Testis (tissue), 3 donors: Measurements from ENCODE around the gene C22orf23. TPM values are rescaled to one million over a fixed set of nuclear protein-coding genes. Genes with fewer than 3 reads are reported as not detected.
A peak's percentile ranks its signal among the peaks of the same experiment; 100 is the strongest.
"Not testable (repeated sequence)": the region's sequence is repeated elsewhere in the genome, so short reads cannot be mapped to it uniquely, and the experiment has no call there.

Source experiments
- DNase-seq: peaks from one replicate; pipeline ENCODE4 v3.0.0-alpha.2; 2019
- H3K27ac ChIP-seq, 2 donors: fragments of 200-600 bp; sonication (generic); one replicate each; pipeline ENCODE4 v1.5.1; 2019
- H3K27me3 ChIP-seq: fragments of 200-600 bp; sonication (generic); one replicate; pipeline ENCODE4 v1.5.1; 2019
- H3K36me3 ChIP-seq: fragments of 200-600 bp; sonication (generic); one replicate; pipeline ENCODE4 v1.5.1; 2017; ENCODE audit warnings: low read depth; ENCODE audit errors: missing control alignments
- H3K4me1 ChIP-seq: fragments of 200-600 bp; sonication (generic); one replicate; pipeline ENCODE4 v1.5.1; 2019
- H3K4me3 ChIP-seq, 2 donors: fragments of 200-600 bp; sonication (generic); one replicate each; pipeline ENCODE4 v1.5.1; 2017 to 2019
- H3K9me3 ChIP-seq: fragments of 200-600 bp; sonication (generic); one replicate; pipeline ENCODE4 v1.5.1; 2017
- POLR2A ChIP-seq: fragments of 450-650 bp; IDR thresholded peaks from one replicate; pipeline ENCODE4 v1.6.1; 2017; ENCODE audit warnings: antibody characterized with exemption, mild to moderate bottlenecking, moderate library complexity
- WGBS, 2 donors: methylation state at CpG; one replicate each; pipeline ENCODE4 v1.1.5; 2018; 5-methylcytosine and 5-hydroxymethylcytosine counted together
- intact Hi-C: fragments of 100-400 bp; cut with DNase I; formaldehyde crosslinking; loops from one replicate; pipeline ENCODE4 v1.15.1; 2023; ENCODE audit warnings: low total_unique reads
- polyA plus RNA-seq: library from polyadenylated mRNA; stranded (reverse); fragments of 350-450 nt; fragmentation: Illumina TruSeq; extraction: RNeasy Lipid Tissue Mini Kit (QIAGEN cat#74804); gene quantifications from one replicate; pipeline ENCODE4 v1.2.3, GENCODE V29; 2014; ENCODE audit warnings: low read depth, low replicate concordance; ENCODE audit not compliant: insufficient read depth
- total RNA-seq, 2 donors: library from RNA; depleted of rRNA; stranded (reverse); fragments of >200 nt; gene quantifications; one replicate each; pipeline ENCODE4 v1.2.3, GENCODE V29; 2016
- TF ChIP-seq, protein P1 (sequence below), 3 experiments: fragments of 450-650 bp in 2 of 3; fragments of 200-600 bp in 1 of 3; sonication (generic) in 1 of 3; IDR thresholded peaks; one replicate each; pipeline ENCODE4 v1.5.1; 2016 to 2019; ENCODE audit warnings: antibody characterized with exemption in 3 of 3, mild to moderate bottlenecking in 2 of 3, moderate library complexity in 1 of 3

C22orf23 gene
- total and polyA plus RNA-seq, 3 donors from 2014 or later: 50.9 to 241 (median 70.9) TPM

DNA sequence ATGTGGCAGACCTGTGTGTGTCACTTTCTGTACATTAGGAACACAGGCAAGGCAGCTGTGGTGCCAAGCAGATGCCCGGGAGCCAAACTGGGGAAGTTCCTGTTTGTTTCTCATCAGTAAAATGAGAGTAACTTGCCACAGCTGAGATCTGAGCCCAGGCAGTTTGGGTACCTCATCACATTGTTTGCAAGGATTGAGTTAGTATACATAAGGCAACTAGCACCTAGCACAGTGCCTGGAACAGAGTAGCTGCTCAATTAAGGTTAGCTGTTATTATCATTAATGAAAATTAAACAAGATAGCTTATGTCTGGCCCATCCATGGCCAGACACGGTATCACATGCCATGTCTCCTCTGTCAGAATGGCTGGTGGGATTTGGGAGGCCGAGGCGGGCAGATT is 23.1 kb upstream of the C22orf23 start:
- intact Hi-C loops: no loop called here

DNA sequence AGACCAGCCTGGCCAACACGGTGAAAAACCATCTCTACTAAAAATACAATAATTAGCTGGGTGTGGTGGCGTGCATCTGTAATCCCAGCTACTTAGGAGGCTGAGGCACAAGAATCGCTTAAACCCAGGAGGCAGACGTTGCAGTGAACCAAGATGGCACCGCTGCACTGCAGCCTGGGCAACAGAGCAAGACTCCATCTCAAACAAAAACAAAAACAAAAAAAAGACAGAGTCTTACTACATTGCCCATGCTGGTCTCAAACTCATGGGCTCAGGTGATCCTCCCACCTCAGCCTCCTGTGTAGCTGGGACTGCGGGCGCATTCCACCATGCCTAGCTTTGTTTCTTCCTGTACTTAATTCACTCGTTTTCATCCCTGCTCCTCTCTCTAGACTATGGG is 22.6 kb upstream of the C22orf23 start:
- H3K4me1 ChIP-seq, intact Hi-C loops, H3K4me3 ChIP-seq, DNase-seq, H3K27ac ChIP-seq, H3K9me3 ChIP-seq, H3K27me3 ChIP-seq, H3K36me3 ChIP-seq: not testable (repeated sequence)
- 90 to 95% methylated on average over 8 of the region's 8 CpGs for WGBS, 2 donors

More for the DNA sequence above, 23.1 kb upstream of the C22orf23 start:
- no peak overlapping the region for H3K27ac ChIP-seq
- no peaks in the 10 kb centered on the region for H3K36me3 ChIP-seq
- TF ChIP-seq, protein P1, sequence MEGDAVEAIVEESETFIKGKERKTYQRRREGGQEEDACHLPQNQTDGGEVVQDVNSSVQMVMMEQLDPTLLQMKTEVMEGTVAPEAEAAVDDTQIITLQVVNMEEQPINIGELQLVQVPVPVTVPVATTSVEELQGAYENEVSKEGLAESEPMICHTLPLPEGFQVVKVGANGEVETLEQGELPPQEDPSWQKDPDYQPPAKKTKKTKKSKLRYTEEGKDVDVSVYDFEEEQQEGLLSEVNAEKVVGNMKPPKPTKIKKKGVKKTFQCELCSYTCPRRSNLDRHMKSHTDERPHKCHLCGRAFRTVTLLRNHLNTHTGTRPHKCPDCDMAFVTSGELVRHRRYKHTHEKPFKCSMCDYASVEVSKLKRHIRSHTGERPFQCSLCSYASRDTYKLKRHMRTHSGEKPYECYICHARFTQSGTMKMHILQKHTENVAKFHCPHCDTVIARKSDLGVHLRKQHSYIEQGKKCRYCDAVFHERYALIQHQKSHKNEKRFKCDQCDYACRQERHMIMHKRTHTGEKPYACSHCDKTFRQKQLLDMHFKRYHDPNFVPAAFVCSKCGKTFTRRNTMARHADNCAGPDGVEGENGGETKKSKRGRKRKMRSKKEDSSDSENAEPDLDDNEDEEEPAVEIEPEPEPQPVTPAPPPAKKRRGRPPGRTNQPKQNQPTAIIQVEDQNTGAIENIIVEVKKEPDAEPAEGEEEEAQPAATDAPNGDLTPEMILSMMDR (IDR thresholded peaks at IDR 0.05): no peak
- TF ChIP-seq POLR2A: no peak
- H3K4me1 ChIP-seq: peaks cover 6% of the 10 kb centered on the region
- no peak overlapping the region for H3K4me3 ChIP-seq
- no peaks in the 10 kb centered on the region for H3K9me3 ChIP-seq
- H3K27me3 ChIP-seq: no peaks in the 10 kb centered on the region
- DNase-seq: no peak
- 93% methylated on average over 4 of the region's 4 CpGs for WGBS, 2 donors

DNA sequence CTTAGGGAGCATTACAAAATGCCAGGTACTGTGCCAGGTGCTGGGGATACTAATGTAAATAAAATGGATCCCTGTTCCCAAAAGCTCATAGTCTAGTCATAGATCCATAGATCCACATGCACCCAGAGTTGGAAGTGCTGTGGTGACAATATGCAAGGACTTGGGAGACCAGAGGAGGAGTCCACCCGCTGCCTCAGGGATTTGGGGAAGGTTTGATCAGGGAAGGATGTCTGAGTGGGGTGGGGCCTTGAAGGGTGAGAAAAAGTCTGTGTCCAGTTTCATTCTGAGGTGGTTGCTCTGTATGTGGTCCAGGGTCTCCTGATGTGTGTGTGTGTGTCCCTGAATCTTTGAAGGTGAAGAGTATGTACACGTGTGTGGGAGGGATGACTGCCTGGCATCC is 21.8 kb upstream of the C22orf23 start:
- intact Hi-C loops: no loop called here
- 76 to 94% methylated on average over 2 of the region's 2 CpGs for WGBS, 2 donors
- no peaks in the 10 kb centered on the region for H3K36me3 ChIP-seq
- H3K4me1 ChIP-seq: peaks cover 6% of the 10 kb centered on the region
- DNase-seq: no peak
- H3K9me3 ChIP-seq: no peaks in the 10 kb centered on the region
- H3K27me3 ChIP-seq: no peaks in the 10 kb centered on the region
- H3K27ac ChIP-seq: no peak overlapping the region
- TF ChIP-seq, protein P1 (IDR thresholded peaks at IDR 0.05): no peak
- H3K4me3 ChIP-seq: no peak overlapping the region

DNA sequence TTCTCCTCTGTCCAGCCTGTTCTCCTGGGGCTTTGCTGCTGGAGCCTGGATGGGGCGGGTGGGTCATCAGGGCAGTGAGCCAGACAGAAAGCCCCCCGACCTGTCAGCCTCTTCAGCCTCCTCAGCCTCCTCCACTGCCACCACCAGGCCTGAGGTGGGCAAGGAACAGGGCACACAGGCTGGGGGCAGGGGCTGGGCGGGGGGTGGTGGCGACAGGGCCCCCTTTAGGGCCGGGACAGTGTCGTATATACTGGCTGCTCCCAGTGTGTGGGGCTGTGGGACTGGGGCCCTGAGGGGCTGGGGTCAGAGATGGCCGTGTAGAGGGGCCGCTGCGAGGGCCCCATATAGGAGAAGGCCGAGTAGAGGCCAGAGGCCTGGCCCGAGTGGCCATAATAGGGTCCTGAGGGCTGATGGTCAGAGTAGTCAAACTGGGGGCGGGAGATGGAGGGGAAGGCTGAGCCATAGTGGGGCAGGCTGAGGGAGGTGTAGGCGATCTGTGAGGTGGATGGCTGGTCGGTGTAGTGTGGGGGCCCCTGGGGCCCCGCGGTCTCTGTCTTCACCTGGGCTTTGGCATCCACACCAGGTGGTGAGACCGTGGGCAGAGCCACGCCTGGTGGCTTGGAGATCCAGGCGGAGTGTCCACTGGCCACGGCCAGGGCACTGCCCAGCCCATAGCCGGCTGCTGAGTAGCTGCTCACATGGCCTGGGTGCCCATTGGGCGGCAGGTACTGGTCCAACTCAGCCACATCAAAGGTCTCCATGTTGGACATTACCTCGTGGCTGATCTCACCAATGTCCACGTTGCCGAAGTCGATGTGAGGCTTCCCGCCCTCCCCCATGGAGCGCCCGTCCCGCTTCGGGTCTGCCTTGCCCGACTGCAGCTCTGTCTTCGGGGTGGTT is 20.1 kb upstream of the C22orf23 start:
- DNase-seq: no peak
- TF ChIP-seq POLR2A: no peak
- TF ChIP-seq, protein P1 (IDR thresholded peaks at IDR 0.05): no peak

DNA sequence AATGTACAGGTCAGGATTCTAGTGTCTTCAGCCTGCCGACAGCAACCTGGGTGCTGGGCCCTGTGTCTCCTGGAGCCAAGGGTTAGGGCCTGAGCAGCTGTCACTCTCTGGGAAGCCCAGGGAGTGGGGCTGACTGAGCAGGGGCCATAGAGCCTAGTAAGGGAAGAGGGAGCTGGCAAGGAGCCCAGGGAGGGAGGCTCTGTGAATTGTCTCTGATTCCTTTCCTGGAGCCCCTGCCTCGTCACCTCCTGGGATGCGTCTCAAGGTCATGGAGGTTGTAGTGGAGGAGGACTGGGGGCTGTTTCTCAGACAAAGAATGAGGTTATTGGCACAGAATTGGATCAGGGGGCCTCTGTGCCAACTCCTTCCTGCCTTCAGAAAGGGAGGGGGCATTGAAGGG is 19.1 kb upstream of the C22orf23 start:
- no peak for TF ChIP-seq POLR2A
- TF ChIP-seq, protein P1 (IDR thresholded peaks at IDR 0.05): no peak
- 31 to 46% methylated on average over 1 to 3 of the region's 3 CpGs for WGBS, 2 donors
- no peaks in the 10 kb centered on the region for H3K27me3 ChIP-seq
- peaks cover 14% of the 10 kb centered on the region for H3K4me1 ChIP-seq
- H3K9me3 ChIP-seq: no peaks in the 10 kb centered on the region
- H3K4me3 ChIP-seq: no peak overlapping the region
- peak; percentile 60 for DNase-seq
- no peak overlapping the region for H3K27ac ChIP-seq
- no peaks in the 10 kb centered on the region for H3K36me3 ChIP-seq
- intact Hi-C loops: no loop called here

More for the DNA sequence above, 20.1 kb upstream of the C22orf23 start:
- Histone ChIP-seq H3K9me3 (no peaks in the 10 kb centered on the region), H3K36me3 (no peaks in the 10 kb centered on the region), H3K27me3 (no peaks in the 10 kb centered on the region), H3K4me1 (peaks cover 7% of the 10 kb centered on the region), H3K27ac (no peak overlapping the region), H3K4me3 (no peak overlapping the region)
- intact Hi-C loops: no loop called here
- 92 to 96% methylated on average over 22 to 33 of the region's 33 CpGs for WGBS, 2 donors
